Ishikawa (cell line): Measurements from ENCODE around the gene ANKHD1.
A peak's percentile ranks its signal among the peaks of the same experiment; 100 is the strongest.

Source experiments
- CEBPB ChIP-seq: IDR thresholded peaks from 2 replicates; pipeline ENCODE4 v1.6.1; 2012
- CREB1 ChIP-seq: IDR thresholded peaks from 2 replicates; pipeline ENCODE4 v1.6.1; 2012; ENCODE audit warnings: low read depth
- EGR1 ChIP-seq: IDR thresholded peaks from 2 replicates; pipeline ENCODE4 v1.6.1; 2012
- EP300 ChIP-seq: IDR thresholded peaks from 2 replicates; pipeline ENCODE4 v1.6.1; 2012; ENCODE audit warnings: borderline replicate concordance
- FOXM1 ChIP-seq: IDR thresholded peaks from 2 replicates; pipeline ENCODE4 v1.6.1; 2012; ENCODE audit warnings: low read depth, borderline replicate concordance
- NFIC ChIP-seq: IDR thresholded peaks from 2 replicates; pipeline ENCODE4 v1.6.1; 2012
- RAD21 ChIP-seq: IDR thresholded peaks from 2 replicates; pipeline ENCODE4 v1.6.1; 2012; ENCODE audit warnings: low read depth
- REST ChIP-seq: IDR thresholded peaks from 2 replicates; pipeline ENCODE4 v1.6.1; 2012; ENCODE audit warnings: low read depth, mild to moderate bottlenecking
- TAF1 ChIP-seq: IDR thresholded peaks from 2 replicates; pipeline ENCODE4 v1.6.1; 2012; ENCODE audit warnings: low read depth, mild to moderate bottlenecking
- TCF12 ChIP-seq: IDR thresholded peaks from 2 replicates; pipeline ENCODE4 v1.6.1; 2012; ENCODE audit warnings: low read depth
- TEAD4 ChIP-seq: IDR thresholded peaks from 2 replicates; pipeline ENCODE4 v1.6.1; 2012
- USF1 ChIP-seq: IDR thresholded peaks from 2 replicates; pipeline ENCODE4 v1.6.1; 2012
- YY1 ChIP-seq: IDR thresholded peaks from 2 replicates; pipeline ENCODE4 v1.6.1; 2012; ENCODE audit warnings: low read depth
- ZBTB7A ChIP-seq: IDR thresholded peaks from 2 replicates; pipeline ENCODE4 v1.6.1; 2012; ENCODE audit warnings: low read depth
- TF ChIP-seq, protein P1 (sequence below): IDR thresholded peaks from 2 replicates; pipeline ENCODE4 v1.6.1; 2012

The ANKHD1 gene

GRCh38 chr5:140382866-140383265 lies 18.8 kb upstream of the ANKHD1 start:
- no peak for TF ChIP-seq TEAD4
- TF ChIP-seq, protein P1, sequence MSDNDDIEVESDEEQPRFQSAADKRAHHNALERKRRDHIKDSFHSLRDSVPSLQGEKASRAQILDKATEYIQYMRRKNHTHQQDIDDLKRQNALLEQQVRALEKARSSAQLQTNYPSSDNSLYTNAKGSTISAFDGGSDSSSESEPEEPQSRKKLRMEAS, result no peak
- TF ChIP-seq TCF12, result no peak
- no peak for TF ChIP-seq CEBPB
- no peak for TF ChIP-seq FOXM1
- TF ChIP-seq ZBTB7A, result no peak
- TF ChIP-seq NFIC, result no peak
- TF ChIP-seq EGR1, result no peak
- no peak for TF ChIP-seq USF1
- TF ChIP-seq TAF1, result no peak
- TF ChIP-seq RAD21, result no peak
- TF ChIP-seq EP300, result no peak
- TF ChIP-seq YY1, result no peak
- TF ChIP-seq REST, result no peak
- no peak for TF ChIP-seq CREB1

- TF ChIP-seq EGR1 (no peak), CREB1 (no peak), TEAD4 (no peak), CEBPB (no peak), EP300 (no peak), REST (no peak), ZBTB7A (no peak), NFIC (no peak), FOXM1 (no peak), TCF12 (no peak), YY1 (no peak), USF1 (no peak), TAF1 (no peak), RAD21 (no peak)
- TF ChIP-seq, protein P1, result no peak
Observed at GRCh38 chr5:140383300-140383699, 18.3 kb upstream of the ANKHD1 start.

DNA sequence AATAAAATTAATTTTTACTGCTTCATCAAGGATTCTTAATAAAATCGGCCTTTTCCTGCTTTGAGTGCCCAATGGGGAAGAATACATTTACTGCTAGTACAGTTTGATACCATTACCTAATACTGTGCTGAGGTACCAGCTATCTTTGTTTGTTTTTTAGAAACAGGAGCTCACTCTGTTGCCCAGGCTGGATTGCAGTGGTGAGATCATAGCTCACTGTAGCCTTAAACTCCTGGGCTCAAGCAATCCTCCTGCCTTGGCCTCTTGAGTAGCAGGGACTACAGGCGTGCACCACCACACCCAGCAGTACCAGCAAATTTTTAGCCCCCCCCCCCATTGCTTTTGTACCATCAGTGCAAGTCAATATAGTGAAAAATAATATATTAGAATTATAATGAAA lies 13.6 kb upstream of the ANKHD1 start:
- TF ChIP-seq TAF1, result no peak

DNA sequence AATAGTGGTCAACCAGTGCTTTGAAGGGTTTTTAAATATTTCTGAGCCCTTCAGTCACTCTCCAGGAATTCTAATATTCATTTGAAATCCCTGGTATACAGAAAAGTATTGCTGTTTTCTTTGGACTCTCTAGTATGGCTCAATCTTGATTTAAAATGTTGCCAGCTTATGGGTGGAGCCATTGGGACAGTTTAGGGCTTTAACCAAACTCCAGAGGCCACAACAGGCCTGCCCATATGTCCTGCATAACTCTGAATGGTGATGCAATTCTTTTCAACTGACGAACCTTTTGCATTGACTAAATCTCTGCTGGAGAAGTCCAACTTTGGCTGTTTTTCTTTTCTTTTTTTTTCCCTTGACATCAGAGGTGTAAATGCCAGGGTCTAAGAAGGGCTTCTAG lies 10.3 kb upstream of the ANKHD1 start:
- no peak for TF ChIP-seq FOXM1
- no peak for TF ChIP-seq EGR1
- TF ChIP-seq CEBPB, result peak; percentile 42; the same call in 1 of the 2 replicates
- no peak for TF ChIP-seq NFIC

DNA sequence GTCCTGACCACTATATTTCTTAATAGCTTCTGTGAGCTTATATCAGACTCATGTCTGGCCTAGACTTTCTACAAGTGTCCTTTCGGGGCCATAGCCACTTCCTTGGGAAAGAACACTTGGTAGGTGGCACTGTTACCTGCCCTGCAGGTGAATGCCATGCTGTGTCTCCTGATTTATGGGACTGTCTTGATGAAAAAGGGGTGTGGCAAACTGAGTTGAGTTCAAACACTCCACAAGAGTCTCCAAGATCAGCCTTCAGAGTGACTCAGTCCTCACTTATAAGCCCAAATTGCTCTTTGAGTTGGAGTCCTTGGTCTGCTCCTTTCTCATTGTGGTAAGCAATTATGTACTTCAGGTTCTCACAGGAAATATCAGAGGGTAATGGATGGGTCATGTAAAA lies 9.9 kb upstream of the ANKHD1 start:
- no peak for TF ChIP-seq ZBTB7A
- TF ChIP-seq CREB1, result no peak
- TF ChIP-seq TAF1, result no peak
- TF ChIP-seq EGR1, result no peak
- no peak for TF ChIP-seq TEAD4
- TF ChIP-seq, protein P1, result no peak
- no peak for TF ChIP-seq REST
- no peak for TF ChIP-seq USF1
- no peak for TF ChIP-seq RAD21
